Right cardiac atrium (tissue), 5 donors: Measurements from ENCODE around the gene SLC33A1. TPM values are rescaled to one million over a fixed set of nuclear protein-coding genes. Genes with fewer than 3 reads are reported as not detected.
"Not testable (repeated sequence)": the region's sequence is repeated elsewhere in the genome, so short reads cannot be mapped to it uniquely, and the experiment has no call there.

Experiments used
- ATAC-seq, 2 donors: fragments of 200-7000 bp; cut with Tn5 transposase; one replicate each; pipeline versions ENCODE4 v1.8.0 to v1.9.1; 2020; ENCODE audit warnings: moderate library complexity in 2 of 2, mild to moderate bottlenecking in 1 of 2
- DNase-seq, 3 donors: peaks; one replicate each; pipeline ENCODE4 v3.0.0-alpha.2; 2020
- H3K27ac ChIP-seq: one replicate; pipeline ENCODE4 v1.5.1; 2013; ENCODE audit warnings: mild to moderate bottlenecking, low read length, control low read depth, moderate library complexity
- H3K27me3 ChIP-seq: one replicate; pipeline ENCODE4 v1.6.1; 2013; ENCODE audit not compliant: control insufficient read depth, insufficient read depth
- H3K4me1 ChIP-seq: one replicate; pipeline ENCODE4 v1.6.1; 2013; ENCODE audit warnings: low read length; ENCODE audit not compliant: control insufficient read depth, insufficient read depth
- H3K4me3 ChIP-seq: one replicate; pipeline ENCODE4 v1.5.1; 2013; ENCODE audit warnings: low read length, control low read depth
- H3K9me3 ChIP-seq: one replicate; pipeline ENCODE4 v1.6.1; 2013; ENCODE audit warnings: low read length; ENCODE audit not compliant: control insufficient read depth
- WGBS: extraction: QIAGEN DNeasy Blood & Tissue Kit; methylation state at CpG from one replicate; pipeline ENCODE4 v1.1.7; 2013; 5-methylcytosine and 5-hydroxymethylcytosine counted together
- intact Hi-C, 4 donors: fragments of 100-400 bp; cut with DNase I; formaldehyde crosslinking; loops; one replicate each; pipeline versions ENCODE4 v1.11.0 to v1.14.0; 2022 to 2023
- polyA plus RNA-seq: library from polyadenylated mRNA; stranded (reverse); fragments of 200-250 nt; gene quantifications from one replicate; pipeline ENCODE4 v1.2.3, GENCODE V29; 2013
- total RNA-seq, 4 donors: library from RNA; stranded (reverse); fragmentation: NEBNext Ultra II Directional; extraction: Animal tissue kit (Norgen Biotek cat#: 25700); gene quantifications; one replicate each; pipeline ENCODE4 v1.2.1, GENCODE V29; 2021
- donor health status: healthy with polysubstance abuse.
- donor health status: DM: no; HTN: yes; CAD: no.
- donor health status: DM: no; HTN: no; CAD: no.
- donor health status: DM: no; HTN: yes; CAD: no; lungs with severe emphysema.
- donor health status: DM: yes; HTN: yes; CAD: no.

Gene SLC33A1
- total and polyA plus RNA-seq, 5 donors = 10.0 to 34.0 (median 23.7) TPM

- H3K27me3 ChIP-seq, intact Hi-C loops, H3K4me3 ChIP-seq, H3K4me1 ChIP-seq, ATAC-seq, H3K27ac ChIP-seq, H3K9me3 ChIP-seq, DNase-seq: not testable (repeated sequence)
- WGBS = 97% methylated on average over 13 of the region's 13 CpGs
These were observed 25.6 kb downstream of the SLC33A1 start for GRCh38 chr3:155828490-155829098.

- ATAC-seq = no peak
- no peaks in the 10 kb centered on the region for H3K4me1 ChIP-seq
- no peak overlapping the region for H3K4me3 ChIP-seq
- intact Hi-C loops = no loop called here
- H3K9me3 ChIP-seq = no peaks in the 10 kb centered on the region
- DNase-seq = no peak
- H3K27me3 ChIP-seq = no peaks in the 10 kb centered on the region
- H3K27ac ChIP-seq = no peak overlapping the region
These were observed 39.1 kb downstream of the SLC33A1 start for GRCh38 chr3:155815030-155815545.

- H3K4me3 ChIP-seq, ATAC-seq, DNase-seq, H3K4me1 ChIP-seq, H3K27ac ChIP-seq, H3K9me3 ChIP-seq, H3K27me3 ChIP-seq, intact Hi-C loops: not testable (repeated sequence)
These were observed 41.0 kb downstream of the SLC33A1 start for GRCh38 chr3:155813224-155813623.

GRCh38 chr3:155809181-155809580 lies 45.0 kb downstream of the SLC33A1 start:
- H3K4me1 ChIP-seq = no peaks in the 10 kb centered on the region
- H3K27me3 ChIP-seq = no peaks in the 10 kb centered on the region
- no peaks in the 10 kb centered on the region for H3K9me3 ChIP-seq
- DNase-seq (no peak), ATAC-seq (no peak)
- H3K27ac ChIP-seq = no peak overlapping the region
- intact Hi-C loops = loop anchor here in 1 of 4 donors (10.0 kb wide), 1 partner anchor 66 kb away; the partner anchor contains the start of gene GMPS
- no peak overlapping the region for H3K4me3 ChIP-seq

GRCh38 chr3:155807823-155808222 lies 46.4 kb downstream of the SLC33A1 start:
- intact Hi-C loops = loop anchor here in 1 of 4 donors (10.0 kb wide), 1 partner anchor 67 kb away; the partner anchor contains the start of gene GMPS

DNA sequence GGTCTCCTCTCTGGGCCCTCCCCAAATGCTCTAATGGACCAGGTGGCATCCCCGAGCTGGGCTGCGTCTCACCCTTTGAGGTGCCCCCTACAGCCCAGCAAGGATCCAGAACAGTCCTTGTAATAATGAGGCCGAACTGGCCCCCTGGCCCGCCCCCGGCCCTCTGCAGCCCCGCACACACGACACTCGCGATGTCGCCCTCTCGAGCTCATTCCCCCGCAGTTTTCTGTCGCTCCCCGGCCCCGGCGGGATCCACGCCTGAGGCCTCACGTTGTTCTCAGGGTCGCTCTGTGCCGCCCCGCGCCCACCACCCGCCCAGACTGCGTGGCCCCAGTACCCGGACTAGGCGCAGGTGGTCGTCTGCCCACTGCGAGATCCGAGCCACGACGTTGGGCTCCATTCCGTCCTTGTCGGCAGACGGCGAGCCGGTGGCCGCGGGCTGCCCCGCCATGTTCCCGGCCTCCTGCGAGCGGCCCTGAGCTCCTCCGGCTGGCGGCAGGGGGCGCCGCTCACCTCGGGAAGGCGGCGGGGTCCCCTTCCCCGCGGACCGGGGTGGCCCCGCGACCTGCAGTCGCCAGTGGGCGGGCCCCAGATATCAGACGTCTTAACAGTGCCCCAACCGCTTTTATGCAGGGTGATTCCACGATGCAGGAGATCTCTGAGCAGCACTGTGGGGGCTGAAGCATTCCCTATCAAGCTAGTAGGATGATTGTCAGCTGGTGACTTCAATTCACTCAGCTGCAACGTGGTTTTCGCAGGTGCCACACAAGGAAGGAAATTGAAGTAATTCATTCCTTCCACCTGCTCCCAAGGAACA lies 48.2 kb downstream of the SLC33A1 start, which contains the start of gene C3orf33:
TSS of gene C3orf33 (minus strand) at position 477 of the 817 bp plus-strand sequence. CDS start at position 451, 26 bp downstream.
- Histone ChIP-seq H3K4me1 (no peaks in the 10 kb centered on the region), H3K27ac (peak within 1 kb of the TSS; percentile 23), H3K9me3 (no peaks in the 10 kb centered on the region), H3K4me3 (peak within 1 kb of the TSS; percentile 65), H3K27me3 (no peaks in the 10 kb centered on the region)
- intact Hi-C loops = loop anchor here in 1 of 4 donors (10.0 kb wide), 1 partner anchor 69 kb away; the partner anchor contains the start of gene GMPS
- peak; percentile 76 to 92 (median 90) for DNase-seq
- under 1% methylated on average over 61 of the region's 61 CpGs for WGBS
- ATAC-seq = peak; percentile 98 to 99

More at GRCh38 chr3:155807823-155808222, 46.4 kb downstream of the SLC33A1 start:
- DNase-seq = no peak
- Histone ChIP-seq H3K4me1 (no peaks in the 10 kb centered on the region), H3K27me3 (no peaks in the 10 kb centered on the region), H3K9me3 (no peaks in the 10 kb centered on the region), H3K27ac (no peak overlapping the region), H3K4me3 (no peak overlapping the region)
- ATAC-seq = no peak
- 96% methylated on average over 2 of the region's 2 CpGs for WGBS

GRCh38 chr3:155805204-155805801 lies 48.9 kb downstream of the SLC33A1 start:
- intact Hi-C loops = loop anchor here in 1 of 4 donors (10.0 kb wide), 1 partner anchor 69 kb away; the partner anchor contains the start of gene GMPS
- Histone ChIP-seq H3K4me1 (no peaks in the 10 kb centered on the region), H3K4me3 (peak overlapping the region; percentile 65), H3K27me3 (no peaks in the 10 kb centered on the region), H3K27ac (no peak overlapping the region), H3K9me3 (no peaks in the 10 kb centered on the region)
- DNase-seq = peak; percentile 40 to 64 (median 61)
- ATAC-seq = peak; percentile 71 to 86
- 44% methylated on average over 15 of the region's 15 CpGs for WGBS

DNA sequence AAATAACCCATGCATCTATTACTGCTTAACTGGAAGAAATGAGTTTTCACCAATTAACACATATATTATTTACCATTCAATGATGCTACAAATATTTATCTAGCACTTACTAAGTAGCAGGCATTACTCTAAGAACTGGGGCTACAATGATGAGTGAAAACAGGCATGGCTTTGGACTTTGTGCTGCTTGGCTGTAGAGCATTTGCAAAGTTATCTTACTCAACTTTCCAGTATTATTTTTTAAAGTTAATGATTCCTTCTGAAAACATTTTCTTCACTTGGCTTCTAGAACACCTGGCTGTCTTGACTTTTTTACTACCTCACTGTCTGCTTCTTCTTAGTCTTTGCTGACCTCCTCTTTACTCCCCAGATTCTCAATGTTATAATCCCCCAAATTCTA lies 49.9 kb downstream of the SLC33A1 start:
- ATAC-seq (no peak), DNase-seq (no peak)
- intact Hi-C loops = loop anchor here in 1 of 4 donors (10.0 kb wide), 1 partner anchor 70 kb away; the partner anchor contains the start of gene GMPS
- H3K27me3 ChIP-seq = no peaks in the 10 kb centered on the region
- no peaks in the 10 kb centered on the region for H3K4me1 ChIP-seq
- H3K27ac ChIP-seq = no peak overlapping the region
- no peaks in the 10 kb centered on the region for H3K9me3 ChIP-seq
- no peak overlapping the region for H3K4me3 ChIP-seq

DNA sequence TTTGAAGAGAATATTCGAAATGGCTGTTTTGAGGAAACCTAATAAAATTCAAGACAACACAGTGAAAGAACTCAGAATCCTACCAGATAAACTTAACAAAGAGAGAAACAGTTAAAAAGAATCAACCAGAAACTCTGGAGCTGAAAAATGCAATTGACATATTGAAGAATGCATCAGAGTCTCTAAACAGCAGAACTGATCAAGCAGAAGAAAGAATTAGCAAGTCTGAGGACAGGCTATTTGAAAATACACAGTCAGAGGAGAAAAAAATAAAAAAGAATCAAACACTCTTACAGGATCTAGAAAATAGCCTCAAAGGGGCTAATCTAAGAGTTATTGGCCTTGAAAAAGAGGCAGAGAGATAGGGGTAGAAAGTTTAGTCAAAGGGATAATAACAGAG lies 61.7 kb downstream of the SLC33A1 start:
- WGBS = 91% methylated on average over 1 of the region's 1 CpG
- Histone ChIP-seq H3K9me3 (no peaks in the 10 kb centered on the region), H3K27me3 (no peaks in the 10 kb centered on the region), H3K4me3 (no peak overlapping the region), H3K4me1 (no peaks in the 10 kb centered on the region), H3K27ac (no peak overlapping the region)
- DNase-seq (no peak), ATAC-seq (no peak)
- intact Hi-C loops = no loop called here

DNA sequence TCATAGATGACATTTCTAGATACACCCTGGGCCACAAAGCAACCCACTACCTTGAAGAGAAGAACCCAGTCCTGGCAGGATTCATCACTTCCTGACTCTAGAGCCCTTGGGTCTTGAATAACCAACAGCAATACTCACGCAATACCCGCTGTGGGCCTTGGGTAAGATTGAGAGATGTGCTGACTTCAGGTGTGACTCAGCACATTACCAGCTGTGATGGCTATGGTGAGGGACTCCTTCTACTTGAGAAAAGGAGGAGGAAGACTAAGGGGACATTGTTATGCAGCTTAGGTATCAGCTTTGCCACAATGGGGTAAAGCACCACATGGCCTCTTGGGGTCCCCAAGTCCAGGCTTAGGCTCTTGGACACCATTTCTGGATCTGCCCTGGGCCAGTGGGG lies 63.0 kb downstream of the SLC33A1 start:
- ATAC-seq = no peak
- DNase-seq = no peak
- WGBS = 93% methylated on average over 2 of the region's 2 CpGs
- Histone ChIP-seq H3K4me3 (no peak overlapping the region), H3K27ac (no peak overlapping the region), H3K9me3 (no peaks in the 10 kb centered on the region), H3K27me3 (no peaks in the 10 kb centered on the region), H3K4me1 (no peaks in the 10 kb centered on the region)
- intact Hi-C loops = no loop called here
